Posterior cingulate gyrus (tissue), 11 donors: Measurements from ENCODE around the gene MST1R.

Experiments used
- DNase-seq, 10 donors: peaks; one replicate each; pipeline versions ENCODE4 v3.0.0 to v3.0.0-alpha.2; 2020 to 2021; ENCODE audit warnings: mixed read lengths in 3 of 10
- intact Hi-C: fragments of 100-400 bp; cut with DNase I; formaldehyde crosslinking; loops from one replicate; pipeline ENCODE4 v1.15.1; 2023

MST1R gene

GRCh38 chr3:49882166-49882565, 21.5 kb downstream of the MST1R start:
- DNase-seq, result no peak
- intact Hi-C loops, result no loop called here

GRCh38 chr3:49880581-49881315, 22.9 kb downstream of the MST1R start:
- no peak for DNase-seq
- intact Hi-C loops, result no loop called here

- intact Hi-C loops, result no loop called here
Observed at GRCh38 chr3:49879721-49880120, 24.0 kb downstream of the MST1R start.

GRCh38 chr3:49878686-49879085, 25.0 kb downstream of the MST1R start:
- intact Hi-C loops, result no loop called here
- no peak for DNase-seq

More at GRCh38 chr3:49879721-49880120, 24.0 kb downstream of the MST1R start:
- DNase-seq, result no peak

- intact Hi-C loops, result no loop called here
- no peak for DNase-seq
Observed at GRCh38 chr3:49877716-49878115, 26.0 kb downstream of the MST1R start.

- DNase-seq, result peak in 1 of 10 donors; percentile 52
- intact Hi-C loops, result no loop called here
Observed at GRCh38 chr3:49876567-49876966, 27.1 kb downstream of the MST1R start.

- intact Hi-C loops, result no loop called here
- DNase-seq, result peak in 1 of 10 donors; percentile 76
Observed at GRCh38 chr3:49873623-49874022, 30.1 kb downstream of the MST1R start.

GRCh38 chr3:49872801-49873281, 30.8 kb downstream of the MST1R start:
- peak in 1 of 10 donors; percentile 44 for DNase-seq
- intact Hi-C loops, result no loop called here

- peak in 6 of 10 donors; percentile 38 to 92 (median 60) for DNase-seq
- intact Hi-C loops, result no loop called here
Observed at GRCh38 chr3:49871531-49872153, 32.0 kb downstream of the MST1R start.

- intact Hi-C loops, result no loop called here
- peak in 9 of 10 donors; percentile 19 to 92 (median 59) for DNase-seq
Observed at GRCh38 chr3:49869525-49870126, 34.0 kb downstream of the MST1R start, which contains the start of gene CAMKV. CAMKV (minus strand) TSS chr3:49869906; CDS start chr3:49862388, 7,518 bp downstream.

- DNase-seq, result peak in 6 of 10 donors; percentile 45 to 92 (median 54)
- intact Hi-C loops, result no loop called here
Observed at GRCh38 chr3:49868862-49869466, 34.7 kb downstream of the MST1R start.

GRCh38 chr3:49867871-49868321, 35.8 kb downstream of the MST1R start:
- intact Hi-C loops, result no loop called here
- DNase-seq, result no peak

GRCh38 chr3:49867400-49867799, 36.3 kb downstream of the MST1R start:
- intact Hi-C loops, result no loop called here
- no peak for DNase-seq

GRCh38 chr3:49865198-49865784, 38.4 kb downstream of the MST1R start:
- peak in 2 of 10 donors; percentile 23 to 34 for DNase-seq
- intact Hi-C loops, result no loop called here

- no peak for DNase-seq
- intact Hi-C loops, result no loop called here
Observed at GRCh38 chr3:49864505-49864904, 39.2 kb downstream of the MST1R start.

- DNase-seq, result no peak
- intact Hi-C loops, result no loop called here
Observed at GRCh38 chr3:49859576-49860305, 43.9 kb downstream of the MST1R start.

- DNase-seq, result peak; percentile 86 to 99 (median 94)
- intact Hi-C loops, result no loop called here
Observed at GRCh38 chr3:49856181-49857005, 47.3 kb downstream of the MST1R start, which contains the start of gene TRAIP. TRAIP (minus strand) TSS chr3:49856564; CDS start chr3:49856453, 111 bp downstream.

- DNase-seq, result no peak
- intact Hi-C loops, result no loop called here
Observed at GRCh38 chr3:49855662-49856061, 48.0 kb downstream of the MST1R start.

- peak in 1 of 10 donors; percentile 1 for DNase-seq
- intact Hi-C loops, result no loop called here
Observed at GRCh38 chr3:49845694-49846093, 58.0 kb downstream of the MST1R start.
